H9 (cell line): ENCODE results near the gene ANAPC2. TPM values are rescaled to one million over a fixed set of nuclear protein-coding genes. Genes with fewer than 3 reads are reported as not detected.

Experiments
- DNase-seq: peaks from one replicate; pipeline ENCODE4 v3.0.0-alpha.2; 2017
- H2AFZ ChIP-seq: one replicate; pipeline ENCODE4 v1.6.1; 2013; ENCODE audit warnings: mild to moderate bottlenecking, low read length, control low read depth, moderate library complexity
- H2AK5ac ChIP-seq: 2 replicates; pipeline ENCODE4 v1.6.1; 2013; ENCODE audit warnings: low read length, control low read depth, mixed read lengths; ENCODE audit not compliant: insufficient read length
- H2BK120ac ChIP-seq: one replicate; pipeline ENCODE4 v1.6.1; 2013; ENCODE audit warnings: low read depth, mild to moderate bottlenecking, low read length, control low read depth, inconsistent platforms; ENCODE audit not compliant: poor library complexity, severe bottlenecking
- H2BK12ac ChIP-seq: 2 replicates; pipeline ENCODE4 v1.6.1; 2013; ENCODE audit warnings: low read length, control low read depth, mixed read lengths, low read depth; ENCODE audit not compliant: insufficient read length
- H2BK15ac ChIP-seq: 2 replicates; pipeline ENCODE4 v1.6.1; 2013; ENCODE audit warnings: low read depth, low read length, control low read depth
- H2BK20ac ChIP-seq: one replicate; pipeline ENCODE4 v1.6.1; 2013; ENCODE audit warnings: low read depth, mild to moderate bottlenecking, low read length, control low read depth, inconsistent platforms; ENCODE audit not compliant: poor library complexity, severe bottlenecking
- H2BK5ac ChIP-seq: 2 replicates; pipeline ENCODE4 v1.6.1; 2013; ENCODE audit warnings: low read length, control low read depth, mixed read lengths; ENCODE audit not compliant: insufficient read length
- H3K14ac ChIP-seq: 2 replicates; pipeline ENCODE4 v1.6.1; 2013; ENCODE audit warnings: low read length, control low read depth; ENCODE audit not compliant: insufficient read depth
- H3K18ac ChIP-seq: 2 replicates; pipeline ENCODE4 v1.6.1; 2013; ENCODE audit warnings: low read depth, mild to moderate bottlenecking, mixed read lengths, low read length, control low read depth; ENCODE audit not compliant: insufficient read length
- H3K23ac ChIP-seq: 2 replicates; pipeline ENCODE4 v1.6.1; 2013; ENCODE audit warnings: low read length, control low read depth, mixed read lengths, low read depth; ENCODE audit not compliant: insufficient read length
- H3K23me2 ChIP-seq: 2 replicates; pipeline ENCODE4 v1.6.1; 2013; ENCODE audit warnings: low read depth, mild to moderate bottlenecking, mixed read lengths, low read length, control low read depth; ENCODE audit not compliant: insufficient read length, poor library complexity, severe bottlenecking
- H3K27ac ChIP-seq: 2 replicates; pipeline ENCODE4 v1.5.1; 2013; ENCODE audit warnings: low read length, control low read depth, mixed read lengths, low read depth; ENCODE audit not compliant: insufficient read length
- H3K27me3 ChIP-seq: 2 replicates; pipeline ENCODE4 v1.6.1; 2013; ENCODE audit warnings: low read length, control low read depth, inconsistent platforms; ENCODE audit not compliant: insufficient read depth
- H3K4ac ChIP-seq: 2 replicates; pipeline ENCODE4 v1.6.1; 2013; ENCODE audit warnings: low read depth, mild to moderate bottlenecking, control low read depth, inconsistent platforms, low read length, moderate library complexity
- H3K4me1 ChIP-seq: 2 replicates; pipeline ENCODE4 v1.6.1; 2013; ENCODE audit warnings: low read length, control low read depth, inconsistent platforms; ENCODE audit not compliant: insufficient read depth
- H3K4me2 ChIP-seq: 2 replicates; pipeline ENCODE4 v1.6.1; 2013; ENCODE audit warnings: low read length, control low read depth, mixed read lengths; ENCODE audit not compliant: insufficient read length, insufficient read depth
- H3K56ac ChIP-seq: 2 replicates; pipeline ENCODE4 v1.6.1; 2013; ENCODE audit warnings: low read depth, mild to moderate bottlenecking, mixed read lengths, low read length, control low read depth; ENCODE audit not compliant: insufficient read length
- H3K79me1 ChIP-seq: 2 replicates; pipeline ENCODE4 v1.6.1; 2013; ENCODE audit warnings: low read depth, mild to moderate bottlenecking, moderate library complexity, low read length, control low read depth, inconsistent platforms; ENCODE audit not compliant: insufficient read depth, poor library complexity, severe bottlenecking
- H3K79me2 ChIP-seq: 2 replicates; pipeline ENCODE4 v1.6.1; 2013; ENCODE audit warnings: low read length, control low read depth, inconsistent platforms; ENCODE audit not compliant: insufficient read depth
- H3K9ac ChIP-seq: 2 replicates; pipeline ENCODE4 v1.6.1; 2013; ENCODE audit warnings: low read length, control low read depth, mixed read lengths; ENCODE audit not compliant: insufficient read length; ENCODE audit errors: extremely low read depth
- H3K9me3 ChIP-seq: one replicate; pipeline ENCODE4 v1.6.1; 2013; ENCODE audit warnings: low read depth, low read length, inconsistent platforms; ENCODE audit not compliant: control insufficient read depth
- H3T11ph ChIP-seq: one replicate; pipeline ENCODE4 v1.6.1; 2013; ENCODE audit warnings: mild to moderate bottlenecking, low read length, control low read depth, inconsistent platforms
- H4K20me1 ChIP-seq: one replicate; pipeline ENCODE4 v1.6.1; 2013; ENCODE audit not compliant: control insufficient read depth, insufficient read length, insufficient read depth
- H4K5ac ChIP-seq: 2 replicates; pipeline ENCODE4 v1.6.1; 2013; ENCODE audit warnings: low read depth, mild to moderate bottlenecking, mixed read lengths, low read length, control low read depth; ENCODE audit not compliant: insufficient read length
- H4K8ac ChIP-seq: replicated peaks from 2 replicates; pipeline ENCODE4 v1.6.1; 2013; ENCODE audit warnings: low read length, control low read depth, mixed read lengths, low read depth; ENCODE audit not compliant: insufficient read length
- H4K91ac ChIP-seq: 2 replicates; pipeline ENCODE4 v1.6.1; 2013; ENCODE audit warnings: low read depth, mild to moderate bottlenecking, moderate library complexity, mixed read lengths, low read length, control low read depth; ENCODE audit not compliant: insufficient read length
- H3K27ac Mint-ChIP-seq, 3 experiments: 2 replicates in 2 of 3; 3 replicates in 1 of 3; pipeline ENCODE4 v1.8.0; 2020 to 2021; ENCODE audit warnings: mixed read lengths in 3 of 3, mild to moderate bottlenecking in 1 of 3, moderate library complexity in 1 of 3
- H3K27me3 Mint-ChIP-seq: 2 replicates; pipeline ENCODE4 v1.8.0; 2021; ENCODE audit warnings: low read depth, mild to moderate bottlenecking, moderate library complexity, mixed read lengths
- H3K36me3 Mint-ChIP-seq, 3 experiments: 2 replicates in 2 of 3; 3 replicates in 1 of 3; pipeline ENCODE4 v1.8.0; 2020 to 2021; ENCODE audit warnings: low read depth in 3 of 3, mixed read lengths in 3 of 3; ENCODE audit not compliant: insufficient read depth in 1 of 3
- H3K4me1 Mint-ChIP-seq, 2 experiments: 2 replicates each; pipeline ENCODE4 v1.8.0; 2020; ENCODE audit warnings: mixed read lengths in 2 of 2
- H3K4me3 Mint-ChIP-seq, 2 experiments: 2 replicates in 1 of 2; 3 replicates in 1 of 2; pipeline ENCODE4 v1.8.0; 2020 to 2021; ENCODE audit warnings: mild to moderate bottlenecking in 2 of 2, mixed read lengths in 2 of 2, moderate library complexity in 1 of 2
- H3K9me3 Mint-ChIP-seq, 2 experiments: 2 replicates in 1 of 2; 3 replicates in 1 of 2; pipeline ENCODE4 v1.8.0; 2020; ENCODE audit warnings: mild to moderate bottlenecking in 2 of 2, mixed read lengths in 2 of 2, moderate library complexity in 1 of 2
- WGBS: extraction: QIAGEN DNeasy Blood & Tissue Kit; methylation state at CpG from one replicate; pipeline ENCODE4 v1.1.7; 2013; ENCODE audit warnings: missing lambda C conversion rate, low lambda C conversion rate, mixed read lengths; ENCODE audit not compliant: insufficient read length; ENCODE audit errors: extremely low coverage; 5-methylcytosine and 5-hydroxymethylcytosine counted together
- total RNA-seq: library from RNA; stranded (reverse); gene quantifications from 2 replicates; pipeline ENCODE4 v1.2.1, GENCODE V29; 2021
- TF ChIP-seq, protein P1 (sequence below): fragments of 200-600 bp; sonication (generic); conservative IDR thresholded peaks from 3 replicates; pipeline ENCODE4 v1.8.0; 2021; ENCODE audit warnings: antibody characterized with exemption, mild to moderate bottlenecking

Gene ANAPC2
- total RNA-seq, 1 experiment from 2014 or later = 54.8 TPM

DNA sequence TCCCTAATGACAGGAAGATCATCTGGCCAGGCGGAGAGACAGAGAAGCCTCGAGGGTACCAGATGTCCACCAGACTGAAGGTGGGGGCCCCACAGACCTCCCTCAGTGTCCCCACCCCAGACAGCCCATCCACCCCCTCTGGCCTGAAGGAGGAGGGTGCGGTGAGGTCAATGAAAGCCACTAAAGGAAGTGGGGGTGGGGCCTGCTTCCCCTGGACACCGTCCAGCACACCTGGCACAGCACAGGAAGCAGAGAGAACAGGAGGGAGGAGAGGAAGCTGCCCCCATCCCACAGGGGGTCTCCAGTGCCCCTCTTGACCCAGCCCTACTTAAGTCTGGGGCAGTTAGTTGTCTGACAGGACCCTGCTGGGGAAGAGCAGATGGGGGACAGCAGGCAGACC is 29.7 kb downstream of the ANAPC2 start:
- H4K91ac ChIP-seq = no peak overlapping the region
- H3K27ac Mint-ChIP-seq = no peak overlapping the region
- no CpG with 5 or more reads among the region's 4 CpGs for WGBS

More for the DNA sequence above, 29.7 kb downstream of the ANAPC2 start:
- Mint-ChIP-seq H3K27me3 (peaks cover 84% of the 10 kb centered on the region), H3K9me3 (no peaks in the 10 kb centered on the region; a peak in 1 of 5 replicates), H3K4me1 (peaks cover 0 to 11% of the 10 kb centered on the region in 2 experiments; a peak in 2 of 4 replicates), H3K4me3 (no peak overlapping the region), H3K36me3 (no peaks in the 10 kb centered on the region)
- Histone ChIP-seq H2BK5ac (no peak overlapping the region), H4K5ac (no peak overlapping the region), H3K18ac (no peak overlapping the region), H2AK5ac (no peak overlapping the region), H2AFZ (no peak overlapping the region), H2BK120ac (no peak overlapping the region), H3K4me1 (no peaks in the 10 kb centered on the region), H3K79me1 (no peaks in the 10 kb centered on the region), H2BK20ac (no peak overlapping the region), H4K20me1 (peaks cover 2% of the 10 kb centered on the region), H3K9me3 (no peaks in the 10 kb centered on the region), H2BK12ac (no peak overlapping the region), H3K14ac (no peak overlapping the region), H3K23me2 (peaks cover 21% of the 10 kb centered on the region), H3K27me3 (peaks cover 32% of the 10 kb centered on the region; the same call in 1 of the 2 replicates), H3K9ac (no peak overlapping the region), H2BK15ac (no peak overlapping the region), H3K23ac (no peak overlapping the region), H3K4me2 (no peak overlapping the region), H3K56ac (no peak overlapping the region), H3K27ac (no peak overlapping the region), H3T11ph (no peak overlapping the region), H3K79me2 (no peaks in the 10 kb centered on the region), H3K4ac (no peak overlapping the region), H4K8ac (no peak overlapping the region)
- TF ChIP-seq, protein P1, sequence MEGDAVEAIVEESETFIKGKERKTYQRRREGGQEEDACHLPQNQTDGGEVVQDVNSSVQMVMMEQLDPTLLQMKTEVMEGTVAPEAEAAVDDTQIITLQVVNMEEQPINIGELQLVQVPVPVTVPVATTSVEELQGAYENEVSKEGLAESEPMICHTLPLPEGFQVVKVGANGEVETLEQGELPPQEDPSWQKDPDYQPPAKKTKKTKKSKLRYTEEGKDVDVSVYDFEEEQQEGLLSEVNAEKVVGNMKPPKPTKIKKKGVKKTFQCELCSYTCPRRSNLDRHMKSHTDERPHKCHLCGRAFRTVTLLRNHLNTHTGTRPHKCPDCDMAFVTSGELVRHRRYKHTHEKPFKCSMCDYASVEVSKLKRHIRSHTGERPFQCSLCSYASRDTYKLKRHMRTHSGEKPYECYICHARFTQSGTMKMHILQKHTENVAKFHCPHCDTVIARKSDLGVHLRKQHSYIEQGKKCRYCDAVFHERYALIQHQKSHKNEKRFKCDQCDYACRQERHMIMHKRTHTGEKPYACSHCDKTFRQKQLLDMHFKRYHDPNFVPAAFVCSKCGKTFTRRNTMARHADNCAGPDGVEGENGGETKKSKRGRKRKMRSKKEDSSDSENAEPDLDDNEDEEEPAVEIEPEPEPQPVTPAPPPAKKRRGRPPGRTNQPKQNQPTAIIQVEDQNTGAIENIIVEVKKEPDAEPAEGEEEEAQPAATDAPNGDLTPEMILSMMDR = no peak
- no peak for DNase-seq
